ENCODE measurements around the gene CDR2L.
"Not testable (repeated sequence)": the region's sequence is repeated elsewhere in the genome, so short reads cannot be mapped to it uniquely, and the experiment has no call there.

The CDR2L gene

DNA sequence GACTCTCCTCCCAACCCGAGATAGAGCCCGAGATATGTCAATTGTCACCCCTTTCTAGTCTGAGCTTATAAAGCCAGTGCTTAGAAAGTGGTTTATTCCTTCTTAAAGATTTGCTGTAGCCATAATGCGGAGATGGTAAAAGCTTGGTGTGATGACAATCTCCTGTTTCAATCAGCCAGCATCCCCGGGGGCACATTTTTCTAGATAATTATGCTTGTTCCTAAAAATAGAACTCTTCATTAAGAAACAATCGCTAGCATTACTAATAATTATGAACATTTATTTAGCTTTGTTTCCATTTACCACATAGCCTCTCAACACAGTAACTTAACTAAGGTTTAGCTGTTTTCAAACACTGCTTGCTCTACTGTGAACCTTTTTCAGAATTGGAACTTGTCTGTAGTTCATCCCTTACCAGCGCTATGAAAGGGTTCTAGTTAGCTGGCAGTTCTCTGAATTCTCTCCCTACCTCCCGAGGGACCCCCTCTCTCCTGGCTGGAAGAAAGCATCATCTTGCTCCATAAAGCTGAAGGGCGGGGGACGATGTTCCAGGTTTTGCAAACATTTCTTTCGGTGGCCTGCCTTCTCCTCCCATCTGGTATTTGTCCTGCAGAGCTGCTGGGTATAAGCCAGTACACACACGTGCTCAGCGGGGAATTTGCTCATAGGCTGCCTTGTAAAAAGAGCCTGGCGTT, 24.1 kb downstream of the CDR2L start:
- DNase-seq: peak; percentile 76

- no peak for DNase-seq
Measured at GRCh38 chr17:75012096-75012345, 24.6 kb downstream of the CDR2L start.

GRCh38 chr17:75012346-75013091, 25.1 kb downstream of the CDR2L start, which contains the start of gene MRPL58:
Gene MRPL58, plus strand, starts transcription at chr17:75012670. Its CDS starts 17 bp downstream, at chr17:75012687.
- peak; percentile 93 for DNase-seq

- no peak for DNase-seq
Measured at GRCh38 chr17:75013092-75013559, 25.7 kb downstream of the CDR2L start.

DNA sequence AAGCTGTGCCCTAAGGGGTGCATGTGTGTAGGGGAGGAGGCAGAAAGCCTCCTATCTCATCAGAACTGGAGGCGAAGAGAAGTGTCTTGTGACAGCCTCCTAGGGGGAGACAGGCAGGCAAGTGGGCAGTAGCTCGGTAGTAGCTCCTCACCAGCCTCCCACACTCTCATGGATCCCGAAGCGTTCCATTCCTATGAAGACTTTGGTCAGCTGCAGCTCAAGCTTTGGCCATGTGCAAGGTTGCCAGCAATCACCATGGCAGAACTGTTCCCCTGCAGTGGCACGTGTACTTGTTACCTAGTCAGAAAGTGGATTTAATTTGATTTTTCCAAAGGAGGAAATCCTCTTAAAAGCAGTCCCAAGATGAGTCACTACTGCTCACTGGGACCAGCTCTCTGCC, 31.7 kb downstream of the CDR2L start:
- DNase-seq: no peak

- no peak for DNase-seq
Measured at GRCh38 chr17:75019710-75020109, 32.3 kb downstream of the CDR2L start.

- no peak for DNase-seq
Measured at GRCh38 chr17:75020331-75021110, 33.1 kb downstream of the CDR2L start.

DNA sequence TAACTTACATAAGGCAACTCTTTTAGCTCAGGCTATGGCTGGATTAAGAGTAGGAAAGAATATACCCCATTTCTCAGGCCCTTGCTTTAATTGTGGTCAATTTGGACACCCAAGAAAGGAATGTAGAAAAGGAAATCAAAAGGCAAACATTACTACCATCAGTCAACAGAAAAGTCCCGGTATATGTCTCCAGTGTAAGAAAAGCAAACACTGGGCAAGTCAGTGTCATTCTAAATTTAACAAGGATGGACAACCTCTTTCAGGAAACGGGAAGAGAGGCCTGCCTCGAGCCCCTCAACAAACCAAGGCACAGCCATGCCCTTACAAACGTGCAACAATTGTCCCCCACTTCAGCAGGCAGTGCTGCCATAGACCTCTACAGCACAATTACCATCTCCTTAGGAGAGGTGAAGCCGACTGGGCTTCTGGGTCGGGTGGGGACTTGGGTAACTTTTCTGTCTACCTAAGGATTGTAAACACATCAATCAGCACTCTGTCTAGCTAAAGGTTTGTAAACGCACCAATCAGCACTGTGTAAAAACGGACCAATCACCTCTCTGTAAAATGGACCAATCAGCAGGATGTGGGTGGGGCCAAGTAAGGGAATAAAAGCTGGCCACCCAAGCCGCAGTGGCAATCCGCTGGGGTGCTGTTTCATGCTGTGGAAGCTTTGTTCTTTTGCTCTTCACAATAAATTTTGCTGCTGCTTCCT, 37.4 kb downstream of the CDR2L start:
- no peak for DNase-seq

DNA sequence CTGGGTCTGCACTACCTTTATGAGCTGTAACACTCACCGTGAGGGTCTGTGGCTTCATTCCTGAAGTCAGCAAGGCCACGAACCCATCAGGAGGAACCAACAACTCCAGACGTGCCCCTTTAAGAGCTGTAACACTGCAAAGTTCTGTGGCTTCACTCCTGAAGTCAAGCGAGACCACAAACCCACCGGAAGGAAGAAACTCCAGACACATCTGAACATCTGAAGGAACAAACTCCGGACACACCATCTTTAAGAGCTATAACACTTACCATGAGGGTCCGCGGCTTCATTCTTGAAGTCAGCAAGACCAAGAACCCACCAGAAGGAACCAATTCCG, 37.9 kb downstream of the CDR2L start:
- DNase-seq: not testable (repeated sequence)

DNA sequence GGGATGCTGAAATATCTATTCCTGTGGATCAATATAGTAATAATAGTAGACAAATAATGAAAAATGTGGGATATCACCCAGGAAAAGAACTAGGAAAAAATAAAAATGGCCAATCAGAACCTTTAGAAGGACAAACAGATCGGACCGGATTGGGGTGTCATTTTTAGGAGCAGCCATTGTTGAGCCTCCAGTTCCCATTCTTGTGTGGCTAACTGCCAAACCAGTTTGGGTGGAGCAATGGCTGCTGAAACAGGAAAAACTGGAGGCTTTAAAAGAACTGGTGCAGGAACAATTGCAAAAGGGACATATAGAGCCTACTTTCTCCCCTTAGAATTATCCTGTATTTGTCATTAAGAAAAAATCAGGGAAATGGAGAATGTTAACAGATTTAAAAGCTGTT, 39.2 kb downstream of the CDR2L start:
- not testable (repeated sequence) for DNase-seq

GRCh38 chr17:75030161-75030560, 42.7 kb downstream of the CDR2L start:
- DNase-seq: no peak

DNA sequence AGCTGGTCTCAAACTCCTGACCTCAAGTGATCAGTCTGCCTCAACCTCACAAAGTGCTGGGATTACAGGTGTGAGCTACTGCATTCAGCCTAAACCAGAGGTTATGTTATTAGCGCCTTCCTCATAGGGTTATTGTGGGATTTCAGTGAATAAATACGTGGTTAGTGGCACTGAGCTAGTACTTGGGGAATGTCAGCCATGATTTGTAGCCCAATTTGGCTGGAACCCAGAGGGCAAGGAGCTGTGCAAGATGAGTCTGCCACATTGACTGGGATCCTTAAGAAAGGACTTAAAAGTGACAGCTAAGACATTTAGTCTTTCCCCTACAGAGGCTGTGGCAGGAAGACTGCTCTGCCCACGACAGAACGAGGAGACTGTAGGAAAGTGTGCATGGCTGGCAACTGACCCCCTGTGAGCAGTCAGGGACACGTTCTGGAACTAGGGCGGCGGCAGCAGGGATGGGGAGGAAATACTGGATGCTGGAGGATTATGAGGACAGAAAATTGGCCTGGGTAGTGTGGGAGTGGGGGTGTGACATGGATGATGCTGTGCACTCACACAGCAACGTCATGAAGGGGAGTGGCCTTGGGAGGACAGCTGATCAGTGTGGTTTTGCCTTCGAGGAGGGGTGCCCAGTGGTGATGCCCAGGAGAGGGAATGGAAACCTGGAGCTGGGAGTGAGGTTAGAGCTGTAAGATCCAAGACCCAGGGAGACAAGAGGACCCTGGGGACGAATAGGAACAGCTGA, 44.7 kb downstream of the CDR2L start:
- DNase-seq: peak; percentile 77

GRCh38 chr17:75032720-75033280, 45.4 kb downstream of the CDR2L start:
- no peak for DNase-seq

- DNase-seq: peak; percentile 99
Measured at GRCh38 chr17:75033346-75034235, 46.2 kb downstream of the CDR2L start.

GRCh38 chr17:75034236-75034908, 46.9 kb downstream of the CDR2L start:
- DNase-seq: peak; percentile 94

DNA sequence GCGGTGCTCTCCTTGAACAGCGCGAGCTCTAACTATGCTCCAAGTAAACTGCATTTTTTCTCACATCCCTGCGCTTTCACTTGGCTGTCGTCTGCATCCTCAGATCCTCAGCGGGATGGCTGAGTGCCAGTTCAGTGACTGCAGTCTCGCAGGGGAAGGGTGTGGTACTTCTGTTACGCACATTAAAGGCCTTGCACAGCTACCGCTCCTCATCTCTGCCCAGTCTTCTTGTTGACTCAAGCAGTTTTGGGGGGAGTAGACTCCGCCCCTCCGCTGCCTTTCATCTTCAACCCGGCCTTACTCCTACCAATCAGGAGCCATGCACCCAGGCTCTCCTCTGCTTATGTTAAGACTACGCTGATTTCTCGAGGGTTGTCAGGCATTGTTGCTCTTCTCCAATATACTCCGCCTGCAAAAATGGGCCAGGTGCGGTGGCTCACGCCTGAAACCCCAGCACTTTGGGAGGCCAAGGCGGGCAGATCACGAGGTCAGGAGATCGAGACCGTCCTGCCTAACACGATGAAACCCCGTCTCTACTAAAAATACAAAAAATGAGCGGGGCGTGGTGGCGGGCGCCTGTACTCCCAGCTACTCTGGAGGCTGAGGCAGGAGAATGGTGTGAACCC, 49.3 kb downstream of the CDR2L start:
- peak; percentile 81 for DNase-seq

GRCh38 chr17:75039238-75039637, 51.8 kb downstream of the CDR2L start:
- no peak for DNase-seq

DNA sequence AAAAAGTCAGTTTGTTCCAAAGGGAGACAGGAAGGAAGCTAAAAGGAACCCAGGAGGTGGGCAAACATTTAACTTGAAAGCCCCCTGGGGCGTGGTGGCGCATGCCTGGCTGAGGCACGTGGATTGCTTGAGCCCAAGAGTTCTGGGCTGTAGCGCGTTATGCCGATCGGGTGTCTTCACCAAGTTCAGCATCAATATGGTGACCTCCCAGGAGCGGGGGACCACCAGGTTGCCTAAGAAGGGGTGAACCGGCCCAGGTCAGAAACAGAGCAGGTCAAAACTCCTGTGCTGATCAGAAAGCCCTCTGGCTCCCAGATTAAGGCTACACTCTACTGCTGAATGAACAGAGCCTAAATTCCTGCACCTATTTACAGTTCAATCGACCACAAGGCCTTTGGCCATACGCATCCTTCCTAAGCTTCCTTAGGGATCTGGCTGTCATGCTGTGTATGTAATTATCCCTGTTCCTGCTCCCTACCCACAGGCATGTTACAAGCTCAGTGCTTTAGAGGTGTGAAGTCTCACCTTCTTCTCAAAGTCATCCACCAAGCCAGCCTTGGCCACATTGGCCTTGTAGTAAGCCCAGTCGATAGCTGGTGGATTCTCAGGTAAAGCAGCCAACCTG, 54.3 kb downstream of the CDR2L start:
- DNase-seq: no peak

DNA sequence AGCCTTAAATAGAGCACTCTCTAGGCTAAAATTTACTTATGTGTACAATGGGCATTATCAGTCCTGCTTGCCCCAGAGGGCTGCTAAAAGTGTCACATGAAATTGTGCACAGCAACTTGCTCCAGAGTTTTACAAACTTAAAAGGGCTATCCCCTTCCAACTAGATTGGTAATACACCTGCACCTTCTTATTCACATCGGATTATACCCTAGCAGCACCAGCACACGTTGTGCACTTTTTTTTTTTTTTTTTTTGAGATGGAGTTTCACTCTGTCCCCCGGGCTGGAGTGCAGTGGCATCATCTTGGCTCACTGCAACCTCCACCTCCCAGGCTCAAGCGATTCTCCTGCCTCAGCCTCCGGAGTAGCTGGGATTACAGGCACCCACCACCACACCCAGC, 56.4 kb downstream of the CDR2L start:
- not testable (repeated sequence) for DNase-seq

Measured in right forelimb (tissue), 1 donor.